ENCODE measurements around the gene MSMP. TPM values are rescaled to one million over a fixed set of nuclear protein-coding genes. Genes with fewer than 3 reads are reported as not detected.

MSMP gene
- total RNA-seq, 1 experiment from 2014 or later: not detected

DNA sequence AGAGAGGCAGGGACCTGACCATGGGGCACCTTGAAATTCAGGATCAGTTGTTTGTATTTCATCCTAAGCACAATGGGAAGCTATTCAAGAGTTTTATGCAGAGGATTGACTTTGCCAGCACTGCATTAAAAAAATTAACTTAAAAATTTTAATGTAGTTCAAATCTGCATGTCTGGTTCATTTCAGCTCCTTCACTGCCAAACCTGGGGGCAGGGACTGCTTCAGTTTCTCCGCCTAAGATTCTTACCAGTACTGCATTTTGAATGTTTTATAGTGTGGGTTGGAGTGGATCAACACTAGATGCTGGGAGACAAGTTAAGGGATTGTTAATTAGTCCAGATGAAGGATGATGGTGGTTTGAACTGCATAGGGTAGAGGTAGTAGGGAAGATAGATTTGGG is 15.7 kb upstream of the MSMP start:
- H3K79me2 ChIP-seq (ENCODE audit: low read depth): no peaks in the 10 kb centered on the region
- no peak overlapping the region for H2AFZ ChIP-seq
- POLR2A ChIA-PET (ENCODE audit: unreplicated experiment): no interaction called here
- peaks cover 17% of the 10 kb centered on the region for H3F3A ChIP-seq (ENCODE audit: insufficient read depth, low read depth)
- CTCF ChIA-PET: interaction anchor here (0.7 kb wide), 1 partner anchor 179 kb away, joined by 3 read pairs; no protein-coding TSS in a partner anchor
- peaks cover 21% of the 10 kb centered on the region for H3K4me1 ChIP-seq (replicated peaks; ENCODE audit: insufficient read depth)
- no peaks in the 10 kb centered on the region for H4K20me1 ChIP-seq (ENCODE audit: insufficient read depth)
- H3K27me3 ChIP-seq (ENCODE audit: insufficient read depth, low read depth): no peaks in the 10 kb centered on the region
- no peaks in the 10 kb centered on the region for H3K9me3 ChIP-seq (ENCODE audit: insufficient read depth, low read depth)
- intact Hi-C loops (cut with micrococcal nuclease; ENCODE audit: unreplicated experiment): no loop called here
- TF ChIP-seq EZH2 (IDR thresholded peaks at IDR 0.05; ENCODE audit: low read depth): no peak
- TF ChIP-seq, protein P1, sequence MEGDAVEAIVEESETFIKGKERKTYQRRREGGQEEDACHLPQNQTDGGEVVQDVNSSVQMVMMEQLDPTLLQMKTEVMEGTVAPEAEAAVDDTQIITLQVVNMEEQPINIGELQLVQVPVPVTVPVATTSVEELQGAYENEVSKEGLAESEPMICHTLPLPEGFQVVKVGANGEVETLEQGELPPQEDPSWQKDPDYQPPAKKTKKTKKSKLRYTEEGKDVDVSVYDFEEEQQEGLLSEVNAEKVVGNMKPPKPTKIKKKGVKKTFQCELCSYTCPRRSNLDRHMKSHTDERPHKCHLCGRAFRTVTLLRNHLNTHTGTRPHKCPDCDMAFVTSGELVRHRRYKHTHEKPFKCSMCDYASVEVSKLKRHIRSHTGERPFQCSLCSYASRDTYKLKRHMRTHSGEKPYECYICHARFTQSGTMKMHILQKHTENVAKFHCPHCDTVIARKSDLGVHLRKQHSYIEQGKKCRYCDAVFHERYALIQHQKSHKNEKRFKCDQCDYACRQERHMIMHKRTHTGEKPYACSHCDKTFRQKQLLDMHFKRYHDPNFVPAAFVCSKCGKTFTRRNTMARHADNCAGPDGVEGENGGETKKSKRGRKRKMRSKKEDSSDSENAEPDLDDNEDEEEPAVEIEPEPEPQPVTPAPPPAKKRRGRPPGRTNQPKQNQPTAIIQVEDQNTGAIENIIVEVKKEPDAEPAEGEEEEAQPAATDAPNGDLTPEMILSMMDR (conservative IDR thresholded peaks at IDR 0.05): no peak
- H3K27ac ChIP-seq: no peak overlapping the region
- no peak for DNase-seq
- H3K4me2 ChIP-seq: no peak overlapping the region
- H3K4me3 ChIP-seq: no peak overlapping the region
- H3K9me2 ChIP-seq (ENCODE audit: insufficient read depth): no peaks in the 10 kb centered on the region
- no peaks in the 10 kb centered on the region for H3K36me3 ChIP-seq (ENCODE audit: low read depth)
- no TSS peak for BruUV-seq (replicated peaks)

DNA sequence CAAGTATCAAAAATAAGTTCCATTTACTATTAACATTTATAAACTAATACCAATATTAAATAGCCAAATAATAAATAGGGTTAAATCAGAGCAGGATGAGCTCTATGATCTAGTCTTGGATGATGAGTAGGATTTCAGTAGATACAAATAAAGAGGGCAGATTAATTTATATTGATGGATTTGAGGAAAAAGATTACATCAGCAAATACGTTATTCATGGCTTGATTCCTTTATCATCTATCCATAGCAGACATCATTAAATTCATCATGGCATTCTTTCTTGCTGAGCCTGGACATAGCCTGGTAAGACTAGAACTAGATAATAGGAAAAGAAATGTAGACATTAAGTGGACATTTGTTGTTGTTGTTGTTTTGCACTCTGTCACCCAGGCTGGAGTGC is 13.4 kb upstream of the MSMP start:
- H4K20me1 ChIP-seq (ENCODE audit: insufficient read depth): no peaks in the 10 kb centered on the region
- no peaks in the 10 kb centered on the region for H3K79me2 ChIP-seq (ENCODE audit: low read depth)
- no TSS peak for BruUV-seq (replicated peaks)
- CTCF ChIA-PET: interaction anchor here (0.7 kb wide), 1 partner anchor 121 kb away, joined by 4 read pairs; no protein-coding TSS in a partner anchor
- H3K4me1 ChIP-seq (replicated peaks; ENCODE audit: insufficient read depth): peaks cover 21% of the 10 kb centered on the region
- H3F3A ChIP-seq (ENCODE audit: insufficient read depth, low read depth): peaks cover 16% of the 10 kb centered on the region
- H3K4me2 ChIP-seq: no peak overlapping the region
- TF ChIP-seq, protein P1 (conservative IDR thresholded peaks at IDR 0.05): no peak
- no peak for TF ChIP-seq EZH2 (IDR thresholded peaks at IDR 0.05; ENCODE audit: low read depth)
- H3K27ac ChIP-seq: no peak overlapping the region
- H3K27me3 ChIP-seq (ENCODE audit: insufficient read depth, low read depth): no peaks in the 10 kb centered on the region
- H3K9me2 ChIP-seq (ENCODE audit: insufficient read depth): no peaks in the 10 kb centered on the region
- no peaks in the 10 kb centered on the region for H3K36me3 ChIP-seq (ENCODE audit: low read depth)
- no peak for DNase-seq
- POLR2A ChIA-PET (ENCODE audit: unreplicated experiment): no interaction called here
- intact Hi-C loops (cut with micrococcal nuclease; ENCODE audit: unreplicated experiment): no loop called here
- no peak overlapping the region for H2AFZ ChIP-seq
- no peak overlapping the region for H3K4me3 ChIP-seq
- no peaks in the 10 kb centered on the region for H3K9me3 ChIP-seq (ENCODE audit: insufficient read depth, low read depth)

DNA sequence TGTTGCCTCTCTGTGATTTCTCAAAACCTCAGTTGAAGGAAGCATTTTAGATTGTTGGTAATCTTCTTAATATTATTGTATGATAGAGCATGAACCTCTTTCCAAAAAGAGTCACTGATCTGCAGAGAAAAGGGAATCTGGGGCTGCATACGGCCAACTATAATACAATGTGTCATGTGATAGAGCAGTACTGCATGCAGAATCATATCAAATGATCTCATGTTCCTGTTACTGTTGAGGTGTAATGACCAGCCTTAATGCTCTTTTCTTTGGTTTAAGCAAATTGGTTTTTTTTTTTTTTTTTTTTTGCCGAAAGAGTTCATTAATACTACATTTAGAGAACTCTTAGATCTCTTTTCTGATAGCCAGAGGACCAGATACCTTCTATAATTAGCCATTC is 12.9 kb upstream of the MSMP start:
- H3K9me3 ChIP-seq (ENCODE audit: insufficient read depth, low read depth): no peaks in the 10 kb centered on the region
- H3K4me1 ChIP-seq (replicated peaks; ENCODE audit: insufficient read depth): peaks cover 16% of the 10 kb centered on the region
- H3K36me3 ChIP-seq (ENCODE audit: low read depth): no peaks in the 10 kb centered on the region
- no peaks in the 10 kb centered on the region for H3K27me3 ChIP-seq (ENCODE audit: insufficient read depth, low read depth)
- intact Hi-C loops (cut with micrococcal nuclease; ENCODE audit: unreplicated experiment): no loop called here
- POLR2A ChIA-PET (ENCODE audit: unreplicated experiment): no interaction called here
- H3K4me3 ChIP-seq: no peak overlapping the region
- no peaks in the 10 kb centered on the region for H4K20me1 ChIP-seq (ENCODE audit: insufficient read depth)
- BruUV-seq (replicated peaks): no TSS peak
- no peak overlapping the region for H3K4me2 ChIP-seq
- no peak for TF ChIP-seq EZH2 (IDR thresholded peaks at IDR 0.05; ENCODE audit: low read depth)
- TF ChIP-seq, protein P1 (conservative IDR thresholded peaks at IDR 0.05): no peak
- no peak for DNase-seq
- H3K27ac ChIP-seq: no peak overlapping the region
- peaks cover 12% of the 10 kb centered on the region for H3F3A ChIP-seq (ENCODE audit: insufficient read depth, low read depth)
- H3K79me2 ChIP-seq (ENCODE audit: low read depth): 0 out of 2 replicates have a peak, but pooled peaks cover under 1% of the 10 kb centered on the region
- no peaks in the 10 kb centered on the region for H3K9me2 ChIP-seq (ENCODE audit: insufficient read depth)
- CTCF ChIA-PET: no interaction called here
- H2AFZ ChIP-seq: no peak overlapping the region

Data from PC-9 (cell line).